Body of pancreas (tissue), 4 donors: Measurements from ENCODE around the gene FBXO45. TPM values are rescaled to one million over a fixed set of nuclear protein-coding genes. Genes with fewer than 3 reads are reported as not detected.

Experiments
- ATAC-seq: fragments of 150-250 bp; one replicate; pipeline ENCODE4 v1.9.1; 2016
- DNase-seq, 4 donors: peaks; one replicate each; pipeline ENCODE4 v3.0.0-alpha.2; 2019
- H3K27ac ChIP-seq, 4 donors: fragments of 200-600 bp; sonication (generic); 1 replicate in 3 of 4; 2 replicates in 1 of 4; pipeline versions ENCODE4 v1.5.1 to v1.6.1; 2016 to 2019; ENCODE audit warnings: mild to moderate bottlenecking in 1 of 4, mixed read lengths in 1 of 4, moderate library complexity in 1 of 4
- H3K27me3 ChIP-seq, 2 donors: fragments of 200-600 bp; sonication (generic); one replicate each; pipeline ENCODE4 v1.6.0; 2016; ENCODE audit warnings: mild to moderate bottlenecking in 1 of 2
- H3K36me3 ChIP-seq, 2 donors: fragments of 200-600 bp; sonication (generic); replicated peaks in 1 of 2; 2 replicates each; pipeline ENCODE4 v1.5.1; 2016; ENCODE audit warnings: low read depth in 2 of 2; ENCODE audit not compliant: insufficient read depth in 1 of 2
- H3K4me1 ChIP-seq: fragments of 200-600 bp; sonication (generic); one replicate; pipeline ENCODE4 v1.6.0; 2016
- H3K4me3 ChIP-seq, 2 donors: fragments of 200-600 bp; sonication (generic); 1 replicate in 1 of 2; 2 replicates in 1 of 2; pipeline ENCODE4 v1.5.1; 2016 to 2019
- H3K9me3 ChIP-seq, 3 donors: fragments of 200-600 bp; sonication (generic); 1 replicate in 2 of 3; 2 replicates in 1 of 3; pipeline ENCODE4 v1.5.1; 2016
- POLR2A ChIP-seq, 3 donors: fragments of 450-650 bp; IDR thresholded peaks; one replicate each; pipeline ENCODE4 v1.6.1; 2016; ENCODE audit warnings: antibody characterized with exemption in 3 of 3, mild to moderate bottlenecking in 2 of 3
- WGBS, 2 donors: methylation state at CpG; one replicate each; pipeline ENCODE4 v1.1.5; 2017; 5-methylcytosine and 5-hydroxymethylcytosine counted together
- intact Hi-C: fragments of 100-400 bp; cut with DNase I; formaldehyde crosslinking; loops from one replicate; pipeline ENCODE4 v1.15.1; 2023
- total RNA-seq, 2 donors: library from RNA; depleted of rRNA; stranded (reverse); fragments of >200 nt; gene quantifications; one replicate each; pipeline ENCODE4 v1.1.0, GENCODE V29; 2016
- TF ChIP-seq, protein P1 (sequence below), 7 experiments: fragments of 450-650 bp in 4 of 7; fragments of 200-600 bp in 3 of 7; sonication (generic) in 3 of 7; IDR thresholded peaks; one replicate each; pipeline ENCODE4 v1.5.1; 2016 to 2019; ENCODE audit warnings: antibody characterized with exemption in 7 of 7

FBXO45 gene
- total RNA-seq, 2 donors from 2014 or later = 1.3 to 4.4 TPM

DNA sequence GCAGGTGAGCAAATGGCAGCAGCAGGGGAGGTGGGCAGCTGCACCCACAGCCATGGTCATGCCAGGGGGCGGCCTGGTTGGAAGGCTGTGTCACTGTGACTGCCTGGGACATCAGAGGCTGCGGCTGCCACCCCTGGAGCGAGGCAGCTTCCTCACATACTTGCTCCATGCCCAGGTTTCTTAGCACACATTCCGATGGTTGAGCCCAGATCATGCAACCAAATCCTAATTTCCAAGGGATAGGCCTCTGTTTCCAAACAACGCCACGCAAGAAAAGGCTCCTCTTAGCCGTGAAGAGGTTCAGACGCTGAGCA is 59.4 kb downstream of the FBXO45 start:
- no peak for ATAC-seq
- intact Hi-C loops = no loop called here
- H3K9me3 ChIP-seq = no peaks in the 10 kb centered on the region
- H3K4me3 ChIP-seq = no peak overlapping the region
- TF ChIP-seq POLR2A (IDR thresholded peaks at IDR 0.05) = no peak
- TF ChIP-seq, protein P1, sequence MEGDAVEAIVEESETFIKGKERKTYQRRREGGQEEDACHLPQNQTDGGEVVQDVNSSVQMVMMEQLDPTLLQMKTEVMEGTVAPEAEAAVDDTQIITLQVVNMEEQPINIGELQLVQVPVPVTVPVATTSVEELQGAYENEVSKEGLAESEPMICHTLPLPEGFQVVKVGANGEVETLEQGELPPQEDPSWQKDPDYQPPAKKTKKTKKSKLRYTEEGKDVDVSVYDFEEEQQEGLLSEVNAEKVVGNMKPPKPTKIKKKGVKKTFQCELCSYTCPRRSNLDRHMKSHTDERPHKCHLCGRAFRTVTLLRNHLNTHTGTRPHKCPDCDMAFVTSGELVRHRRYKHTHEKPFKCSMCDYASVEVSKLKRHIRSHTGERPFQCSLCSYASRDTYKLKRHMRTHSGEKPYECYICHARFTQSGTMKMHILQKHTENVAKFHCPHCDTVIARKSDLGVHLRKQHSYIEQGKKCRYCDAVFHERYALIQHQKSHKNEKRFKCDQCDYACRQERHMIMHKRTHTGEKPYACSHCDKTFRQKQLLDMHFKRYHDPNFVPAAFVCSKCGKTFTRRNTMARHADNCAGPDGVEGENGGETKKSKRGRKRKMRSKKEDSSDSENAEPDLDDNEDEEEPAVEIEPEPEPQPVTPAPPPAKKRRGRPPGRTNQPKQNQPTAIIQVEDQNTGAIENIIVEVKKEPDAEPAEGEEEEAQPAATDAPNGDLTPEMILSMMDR (IDR thresholded peaks at IDR 0.05) = no peak
- no peak for DNase-seq
- peaks cover 8% of the 10 kb centered on the region for H3K4me1 ChIP-seq
- no peaks in the 10 kb centered on the region for H3K27me3 ChIP-seq
- no peak overlapping the region for H3K27ac ChIP-seq
- H3K36me3 ChIP-seq = no peaks in the 10 kb centered on the region
- 73 to 82% methylated on average over 7 to 8 of the region's 8 CpGs for WGBS, 2 donors

DNA sequence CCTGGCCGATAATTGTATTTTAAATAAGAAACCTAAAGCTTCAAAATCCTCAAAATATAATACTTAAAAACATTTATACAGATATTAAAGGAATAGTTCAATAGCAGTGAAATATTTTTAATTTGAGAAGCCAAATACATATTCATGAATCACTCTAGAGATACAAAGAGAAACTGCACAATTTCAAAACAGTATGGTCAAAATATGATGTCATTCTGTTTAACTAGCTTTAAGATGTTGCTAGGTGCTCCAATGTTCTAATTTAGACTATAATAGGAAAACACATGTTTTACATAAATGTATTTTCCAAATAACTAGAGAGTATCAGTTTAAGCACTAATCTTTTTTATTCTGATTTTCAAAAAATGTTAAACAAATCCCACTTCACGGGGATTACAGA is 60.8 kb downstream of the FBXO45 start:
- ATAC-seq = no peak
- DNase-seq = no peak
- H3K36me3 ChIP-seq = no peaks in the 10 kb centered on the region
- TF ChIP-seq POLR2A (IDR thresholded peaks at IDR 0.05) = no peak
- TF ChIP-seq, protein P1 (IDR thresholded peaks at IDR 0.05) = no peak
- intact Hi-C loops = no loop called here
- 80 to 90% methylated on average over 2 of the region's 2 CpGs for WGBS, 2 donors
- H3K9me3 ChIP-seq = no peaks in the 10 kb centered on the region
- H3K4me1 ChIP-seq = peaks cover 11% of the 10 kb centered on the region
- H3K27me3 ChIP-seq = no peaks in the 10 kb centered on the region
- no peak overlapping the region for H3K27ac ChIP-seq
- no peak overlapping the region for H3K4me3 ChIP-seq

DNA sequence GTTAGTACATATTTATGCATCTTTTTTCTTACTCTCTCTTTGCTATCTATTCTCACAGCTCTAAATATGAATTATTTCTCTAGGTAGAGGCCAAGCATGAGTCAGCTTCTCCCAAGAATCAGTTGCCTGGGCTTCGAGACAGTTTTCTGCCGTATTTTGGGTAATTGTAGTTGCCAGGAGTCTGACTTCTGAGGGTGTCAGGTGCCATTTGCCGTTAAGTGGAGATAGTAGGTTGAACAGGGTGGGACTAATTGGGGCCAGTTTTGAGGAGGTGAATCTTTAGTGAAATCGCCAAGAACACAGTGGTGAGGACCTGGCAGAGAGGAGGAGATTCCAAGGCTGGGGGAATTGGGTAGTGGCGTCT is 63.2 kb downstream of the FBXO45 start:
- peak overlapping the region; percentile 40 to 91 (median 76) for H3K27ac ChIP-seq
- intact Hi-C loops = no loop called here
- H3K27me3 ChIP-seq = no peaks in the 10 kb centered on the region
- DNase-seq = no peak
- TF ChIP-seq, protein P1 (IDR thresholded peaks at IDR 0.05) = no peak
- no peak for TF ChIP-seq POLR2A (IDR thresholded peaks at IDR 0.05)
- ATAC-seq = no peak
- WGBS, 2 donors = 29% methylated on average over 5 of the region's 5 CpGs
- H3K4me1 ChIP-seq = peaks cover 11% of the 10 kb centered on the region
- no peaks in the 10 kb centered on the region for H3K36me3 ChIP-seq
- H3K4me3 ChIP-seq = peak overlapping the region; percentile 16 to 68
- H3K9me3 ChIP-seq = no peaks in the 10 kb centered on the region

DNA sequence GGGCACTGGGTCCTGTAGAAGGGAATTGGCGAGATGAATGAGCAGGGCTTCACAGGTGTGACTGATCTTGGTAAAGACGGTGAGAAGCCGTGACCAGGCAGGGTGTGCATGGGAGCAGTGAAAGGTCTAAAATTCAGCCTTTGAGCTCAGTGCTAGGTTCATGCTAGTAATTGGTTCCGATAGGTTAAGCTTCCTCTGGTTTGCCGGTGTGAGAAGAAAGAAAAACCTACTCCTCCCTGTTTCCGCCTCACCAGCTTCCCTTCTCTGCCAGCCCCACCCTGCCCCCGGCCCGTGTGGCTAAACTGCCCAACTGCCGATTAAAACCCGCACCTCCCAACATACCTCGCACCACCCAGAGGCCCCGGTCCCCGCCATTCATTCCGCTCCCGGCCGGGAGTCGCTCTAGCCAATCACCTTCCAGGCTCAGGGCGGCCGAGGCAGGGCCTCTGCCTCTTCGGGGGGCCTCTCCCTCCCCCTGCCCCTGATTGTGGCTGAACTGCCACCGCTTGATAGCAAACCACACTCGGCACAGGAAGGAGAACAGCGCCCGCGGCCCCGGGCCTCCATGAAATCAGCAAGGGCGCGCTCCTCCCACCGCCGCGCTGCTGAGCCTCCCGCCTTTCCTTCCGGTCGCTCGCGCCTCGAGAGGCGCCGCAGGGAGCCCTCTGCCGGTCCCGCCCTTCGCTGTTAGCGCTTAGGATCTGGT is 63.7 kb downstream of the FBXO45 start:
- DNase-seq (peak; percentile 73 to 85 (median 80)), ATAC-seq (peak; percentile 90)
- intact Hi-C loops = no loop called here
- Histone ChIP-seq H3K4me1 (peaks cover 11% of the 10 kb centered on the region), H3K27me3 (no peaks in the 10 kb centered on the region), H3K9me3 (no peaks in the 10 kb centered on the region), H3K27ac (peak overlapping the region; percentile 40 to 91 (median 76)), H3K4me3 (peak overlapping the region; percentile 16 to 68), H3K36me3 (no peaks in the 10 kb centered on the region)
- TF ChIP-seq, protein P1 (IDR thresholded peaks at IDR 0.05) = peak in 5 of 7 experiments; percentile 12 to 40 (median 21)
- TF ChIP-seq POLR2A (IDR thresholded peaks at IDR 0.05) = peak in 2 of 3 donors; percentile 64 to 70
- 1% methylated on average over 17 to 43 of the region's 43 CpGs for WGBS, 2 donors

DNA sequence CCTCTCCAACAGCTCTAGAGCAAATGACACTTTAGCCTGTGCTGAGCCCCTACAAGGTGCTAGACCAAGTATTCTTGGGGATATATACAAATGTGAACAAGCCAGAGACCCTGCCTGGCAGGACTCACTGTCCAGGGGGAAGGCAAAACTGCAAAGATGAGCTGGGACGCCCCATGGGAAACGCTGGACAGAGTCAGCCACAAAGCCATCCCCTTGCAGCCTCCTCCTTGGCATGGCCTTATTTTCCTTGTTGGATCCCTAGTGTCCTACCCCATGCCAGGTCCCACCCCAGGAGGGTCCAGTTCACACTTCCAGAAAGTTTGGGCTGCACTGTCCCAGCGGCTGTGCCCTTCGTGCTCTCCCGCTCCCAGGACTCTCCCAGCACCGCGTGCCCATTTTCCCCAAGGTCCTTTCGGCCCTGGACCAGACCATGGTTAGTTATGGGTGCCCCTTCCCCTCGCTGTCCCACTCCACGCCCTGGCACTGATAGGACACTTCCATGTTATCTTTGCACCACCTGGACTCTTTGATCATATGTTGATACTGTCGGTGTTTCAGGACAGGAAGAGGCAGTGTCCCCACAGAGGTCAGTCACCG is 65.2 kb downstream of the FBXO45 start:
- H3K36me3 ChIP-seq = no peaks in the 10 kb centered on the region
- no peak overlapping the region for H3K4me3 ChIP-seq
- H3K27ac ChIP-seq = peak overlapping the region in 1 of 4 donors; percentile 91
- WGBS, 2 donors = 73 to 89% methylated on average over 10 to 12 of the region's 12 CpGs
- TF ChIP-seq, protein P1 (IDR thresholded peaks at IDR 0.05) = no peak
- intact Hi-C loops = no loop called here
- no peaks in the 10 kb centered on the region for H3K9me3 ChIP-seq
- peaks cover 11% of the 10 kb centered on the region for H3K4me1 ChIP-seq
- ATAC-seq = no peak
- DNase-seq = no peak
- H3K27me3 ChIP-seq = no peaks in the 10 kb centered on the region
